Left lung (tissue), 10 donors: ENCODE data around the gene CHFR. TPM values are rescaled to one million over a fixed set of nuclear protein-coding genes. Genes with fewer than 3 reads are reported as not detected.

ENCODE experiments used
- ATAC-seq: fragments of 200-7000 bp; cut with Tn5 transposase; one replicate; pipeline ENCODE4 v1.9.1; 2020; ENCODE audit warnings: moderate library complexity
- DNase-seq, 4 donors: peaks; one replicate each; pipeline ENCODE4 v3.0.0-alpha.2; 2013 to 2020
- H3K27ac ChIP-seq, 2 donors: fragments of 200-600 bp; sonication (generic) in 1 of 2; one replicate each; pipeline versions ENCODE4 v1.5.0 to v1.8.0; 2020 to 2021
- H3K27me3 ChIP-seq, 2 donors: fragments of 200-600 bp; sonication (generic) in 1 of 2; one replicate each; pipeline versions ENCODE4 v1.5.0 to v1.8.0; 2020 to 2021
- H3K36me3 ChIP-seq, 2 donors: fragments of 200-600 bp; sonication (generic) in 1 of 2; one replicate each; pipeline versions ENCODE4 v1.5.0 to v1.8.0; 2020 to 2021
- H3K4me1 ChIP-seq, 2 donors: fragments of 200-600 bp; one replicate each; pipeline ENCODE4 v1.8.0; 2021
- H3K4me3 ChIP-seq, 2 donors: fragments of 200-600 bp; sonication (generic) in 1 of 2; one replicate each; pipeline versions ENCODE4 v1.5.0 to v1.8.0; 2020 to 2021; ENCODE audit warnings: mild to moderate bottlenecking in 1 of 2
- H3K9me3 ChIP-seq, 2 donors: fragments of 200-600 bp; sonication (generic) in 1 of 2; one replicate each; pipeline versions ENCODE4 v1.5.0 to v1.8.0; 2020 to 2021
- intact Hi-C, 2 donors: fragments of 100-400 bp; cut with DNase I; formaldehyde crosslinking; loops; one replicate each; pipeline versions ENCODE4 v1.11.2 to v1.14.2; 2022
- polyA plus RNA-seq, 6 donors: library from polyadenylated mRNA; unstranded; fragments of 120-200 nt; gene quantifications; one replicate each; pipeline ENCODE4 v1.2.1, GENCODE V29; 2013; ENCODE audit not compliant: insufficient read length in 6 of 6
- total RNA-seq, 2 donors: library from RNA; stranded (reverse); fragmentation: NEBNext Ultra II Directional; extraction: Animal tissue kit (Norgen Biotek cat#: 25700); gene quantifications; one replicate each; pipeline ENCODE4 v1.2.1, GENCODE V29; 2021
- TF ChIP-seq, protein P1 (sequence below), 2 donors: fragments of 200-600 bp; sonication (generic) in 1 of 2; IDR thresholded peaks; one replicate each; pipeline versions ENCODE4 v1.5.0 to v1.8.0; 2021; ENCODE audit warnings: antibody characterized with exemption in 2 of 2
- donor health status: DM: no; HTN: yes; CAD: no.
- donor health status: DM: no; HTN: no; CAD: no.

Gene CHFR
- total and polyA plus RNA-seq, 8 donors = 21.0 to 62.6 (median 26.4) TPM

DNA sequence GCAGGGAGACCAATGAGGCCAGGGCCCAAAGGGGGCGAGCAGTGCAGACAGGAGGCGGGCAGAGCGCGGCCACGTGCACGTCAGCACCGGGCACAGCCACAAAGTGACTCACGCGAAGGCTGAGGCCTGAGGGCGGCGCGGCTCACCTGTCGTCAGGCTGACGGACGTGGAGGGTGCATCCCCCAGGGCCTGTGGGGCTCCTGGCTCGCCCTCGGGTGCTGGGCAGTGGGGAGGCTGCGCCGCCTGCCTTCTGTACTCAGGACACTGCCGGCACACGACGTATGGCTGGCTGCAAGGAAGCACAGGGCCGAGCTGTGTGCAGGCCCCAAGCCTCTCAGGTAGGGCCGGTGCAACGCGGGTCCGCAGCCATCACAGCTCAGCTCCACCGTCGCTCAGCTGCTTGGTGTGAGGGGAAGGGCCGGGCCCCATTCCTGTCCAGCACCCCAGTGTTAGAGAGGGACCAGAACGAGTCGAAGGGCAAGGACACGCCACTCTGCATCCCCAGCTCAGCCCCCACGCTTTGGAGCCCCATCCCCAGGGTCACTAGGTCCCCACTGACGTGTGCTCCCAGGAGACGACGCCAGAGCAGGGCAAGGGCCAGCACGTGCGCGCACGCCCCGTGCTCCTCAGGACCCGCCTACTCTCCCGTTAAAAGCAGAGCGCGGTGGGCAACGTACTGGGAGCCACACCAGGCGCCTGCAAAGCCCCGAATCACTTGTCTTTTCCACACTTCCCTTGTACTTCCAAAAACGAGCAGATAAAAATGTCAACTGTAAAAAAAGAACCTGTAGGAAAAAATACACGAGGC, 33.9 kb downstream of the CHFR start:
- Histone ChIP-seq H3K4me1 (no peaks in the 10 kb centered on the region), H3K27me3 (no peaks in the 10 kb centered on the region), H3K9me3 (no peaks in the 10 kb centered on the region), H3K4me3 (no peak overlapping the region), H3K27ac (no peak overlapping the region), H3K36me3 (peaks cover 10 to 100% of the 10 kb centered on the region in 2 donors)
- ATAC-seq = no peak
- peak in 1 of 4 donors; percentile 71 for DNase-seq
- intact Hi-C loops = no loop called here
- TF ChIP-seq, protein P1, sequence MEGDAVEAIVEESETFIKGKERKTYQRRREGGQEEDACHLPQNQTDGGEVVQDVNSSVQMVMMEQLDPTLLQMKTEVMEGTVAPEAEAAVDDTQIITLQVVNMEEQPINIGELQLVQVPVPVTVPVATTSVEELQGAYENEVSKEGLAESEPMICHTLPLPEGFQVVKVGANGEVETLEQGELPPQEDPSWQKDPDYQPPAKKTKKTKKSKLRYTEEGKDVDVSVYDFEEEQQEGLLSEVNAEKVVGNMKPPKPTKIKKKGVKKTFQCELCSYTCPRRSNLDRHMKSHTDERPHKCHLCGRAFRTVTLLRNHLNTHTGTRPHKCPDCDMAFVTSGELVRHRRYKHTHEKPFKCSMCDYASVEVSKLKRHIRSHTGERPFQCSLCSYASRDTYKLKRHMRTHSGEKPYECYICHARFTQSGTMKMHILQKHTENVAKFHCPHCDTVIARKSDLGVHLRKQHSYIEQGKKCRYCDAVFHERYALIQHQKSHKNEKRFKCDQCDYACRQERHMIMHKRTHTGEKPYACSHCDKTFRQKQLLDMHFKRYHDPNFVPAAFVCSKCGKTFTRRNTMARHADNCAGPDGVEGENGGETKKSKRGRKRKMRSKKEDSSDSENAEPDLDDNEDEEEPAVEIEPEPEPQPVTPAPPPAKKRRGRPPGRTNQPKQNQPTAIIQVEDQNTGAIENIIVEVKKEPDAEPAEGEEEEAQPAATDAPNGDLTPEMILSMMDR (IDR thresholded peaks at IDR 0.05) = no peak

DNA sequence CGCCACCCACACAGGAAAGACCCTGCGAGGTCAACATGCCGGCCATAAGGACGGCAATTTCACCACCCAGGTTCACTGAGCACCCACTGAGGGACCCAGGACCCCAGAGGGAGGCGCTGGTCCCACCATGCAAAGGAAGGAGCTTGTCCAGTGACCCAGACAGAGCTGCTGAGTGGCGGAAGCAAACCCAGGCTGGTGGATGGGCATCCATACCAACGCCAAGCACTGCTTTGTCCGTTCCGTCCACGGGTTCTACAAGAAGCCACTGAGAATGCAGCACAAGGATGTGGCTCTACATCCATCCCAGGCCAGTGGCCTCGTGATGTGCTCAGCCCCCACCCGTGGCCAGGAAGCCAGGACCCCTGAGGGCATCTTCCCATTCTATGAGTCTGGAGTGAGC, 34.9 kb downstream of the CHFR start:
- no peaks in the 10 kb centered on the region for H3K27me3 ChIP-seq
- H3K36me3 ChIP-seq = peaks cover 10 to 100% of the 10 kb centered on the region in 2 donors
- H3K27ac ChIP-seq = no peak overlapping the region
- TF ChIP-seq, protein P1 (IDR thresholded peaks at IDR 0.05) = no peak
- no peaks in the 10 kb centered on the region for H3K9me3 ChIP-seq
- H3K4me1 ChIP-seq = no peaks in the 10 kb centered on the region
- intact Hi-C loops = no loop called here
- H3K4me3 ChIP-seq = no peak overlapping the region
- DNase-seq (peak in 1 of 4 donors; percentile 22), ATAC-seq (no peak)

DNA sequence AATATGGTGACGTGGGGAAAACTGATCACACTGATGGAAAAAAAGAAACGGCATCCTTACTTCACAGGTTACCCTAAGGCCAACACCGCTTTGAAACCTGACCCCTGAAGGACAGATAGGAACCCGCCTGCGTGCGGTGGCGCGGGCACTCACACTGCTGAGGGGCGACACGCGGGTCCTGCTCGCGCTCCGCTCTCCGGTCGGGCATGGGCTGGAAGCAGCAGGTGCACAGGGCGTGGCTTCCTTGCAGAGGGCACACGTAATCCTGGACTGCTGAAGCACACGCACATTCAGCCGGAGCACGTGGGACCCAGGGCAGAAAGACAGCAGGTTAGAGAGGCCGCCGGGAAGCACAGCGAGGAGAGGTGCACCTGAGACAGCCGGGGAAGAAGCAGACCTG, 35.9 kb downstream of the CHFR start:
- TF ChIP-seq, protein P1 (IDR thresholded peaks at IDR 0.05) = no peak
- Histone ChIP-seq H3K27me3 (no peaks in the 10 kb centered on the region), H3K9me3 (no peaks in the 10 kb centered on the region), H3K36me3 (peaks cover 10 to 100% of the 10 kb centered on the region in 2 donors), H3K4me1 (no peaks in the 10 kb centered on the region), H3K27ac (no peak overlapping the region), H3K4me3 (no peak overlapping the region)
- intact Hi-C loops = no loop called here
- peak in 1 of 4 donors; percentile 64 for DNase-seq
- no peak for ATAC-seq

DNA sequence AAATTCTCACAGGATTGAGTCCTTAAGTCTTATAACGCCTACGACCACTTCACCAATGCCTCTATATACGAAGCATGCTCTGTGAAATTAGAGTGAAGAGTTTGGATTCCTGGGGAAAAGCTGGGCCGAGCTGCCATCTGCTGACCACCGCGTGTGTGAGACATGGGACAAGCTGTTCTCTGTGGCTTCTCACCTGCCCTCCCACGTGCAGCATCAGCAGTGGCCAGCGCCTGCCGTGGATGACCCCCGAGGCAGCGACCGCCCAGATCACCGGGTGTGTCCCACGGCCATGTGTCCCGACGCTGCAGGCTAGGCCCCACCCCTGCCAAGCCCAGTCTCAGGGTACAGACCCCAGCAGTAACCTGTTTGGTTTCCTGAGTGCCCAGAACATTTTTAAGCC, 37.1 kb downstream of the CHFR start:
- TF ChIP-seq, protein P1 (IDR thresholded peaks at IDR 0.05) = no peak
- intact Hi-C loops = no loop called here
- Histone ChIP-seq H3K4me3 (no peak overlapping the region), H3K27ac (no peak overlapping the region), H3K4me1 (no peaks in the 10 kb centered on the region), H3K27me3 (no peaks in the 10 kb centered on the region), H3K36me3 (peaks cover 10 to 100% of the 10 kb centered on the region in 2 donors), H3K9me3 (no peaks in the 10 kb centered on the region)
- ATAC-seq (no peak), DNase-seq (peak in 1 of 4 donors; percentile 55)

DNA sequence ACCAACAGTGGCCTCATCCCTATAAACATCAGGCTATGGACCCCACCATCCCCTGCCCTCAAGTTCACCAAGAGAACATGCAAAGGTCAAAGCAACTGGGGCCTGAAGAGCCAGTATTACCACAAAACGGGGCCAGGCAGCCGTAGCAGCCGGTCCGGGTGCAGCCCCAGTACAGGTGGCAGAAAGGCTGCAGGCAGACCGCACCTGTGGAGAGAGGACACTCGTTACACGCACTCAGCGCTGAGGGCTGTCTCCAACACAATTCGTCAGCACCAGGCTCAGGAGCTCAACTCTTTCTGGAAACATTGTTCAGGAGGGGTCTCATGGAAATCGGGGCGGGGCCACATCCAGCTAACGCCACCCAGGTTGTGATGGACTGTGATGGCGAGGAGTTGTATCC, 38.9 kb downstream of the CHFR start:
- Histone ChIP-seq H3K27me3 (no peaks in the 10 kb centered on the region), H3K4me1 (no peaks in the 10 kb centered on the region), H3K9me3 (no peaks in the 10 kb centered on the region), H3K36me3 (peaks cover 4 to 100% of the 10 kb centered on the region in 2 donors), H3K4me3 (no peak overlapping the region), H3K27ac (no peak overlapping the region)
- ATAC-seq = no peak
- TF ChIP-seq, protein P1 (IDR thresholded peaks at IDR 0.05) = no peak
- intact Hi-C loops = no loop called here
- DNase-seq = peak in 1 of 4 donors; percentile 55
